ENCODE measurements around the gene TRAFD1.

DNA sequence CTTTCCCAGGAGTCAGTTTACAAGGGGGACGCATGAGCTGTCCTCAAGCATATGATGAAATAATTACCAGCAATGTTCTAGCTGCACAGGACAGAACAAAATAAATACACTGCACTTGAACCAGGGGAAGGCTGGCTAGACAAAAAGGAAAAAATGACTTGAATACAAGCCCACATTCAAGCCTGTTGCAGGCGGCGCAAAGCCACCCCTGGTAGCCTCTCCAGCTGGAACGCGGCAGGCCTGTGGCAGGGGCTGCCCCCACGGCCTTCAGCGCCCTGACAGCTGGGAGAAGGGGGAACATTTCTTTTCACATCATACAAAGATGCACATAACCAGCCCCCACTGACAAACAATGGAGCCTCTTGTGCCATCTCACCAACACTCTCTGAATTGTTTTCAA is 57.1 kb downstream of the TRAFD1 start:
- TF ChIP-seq, protein P1, sequence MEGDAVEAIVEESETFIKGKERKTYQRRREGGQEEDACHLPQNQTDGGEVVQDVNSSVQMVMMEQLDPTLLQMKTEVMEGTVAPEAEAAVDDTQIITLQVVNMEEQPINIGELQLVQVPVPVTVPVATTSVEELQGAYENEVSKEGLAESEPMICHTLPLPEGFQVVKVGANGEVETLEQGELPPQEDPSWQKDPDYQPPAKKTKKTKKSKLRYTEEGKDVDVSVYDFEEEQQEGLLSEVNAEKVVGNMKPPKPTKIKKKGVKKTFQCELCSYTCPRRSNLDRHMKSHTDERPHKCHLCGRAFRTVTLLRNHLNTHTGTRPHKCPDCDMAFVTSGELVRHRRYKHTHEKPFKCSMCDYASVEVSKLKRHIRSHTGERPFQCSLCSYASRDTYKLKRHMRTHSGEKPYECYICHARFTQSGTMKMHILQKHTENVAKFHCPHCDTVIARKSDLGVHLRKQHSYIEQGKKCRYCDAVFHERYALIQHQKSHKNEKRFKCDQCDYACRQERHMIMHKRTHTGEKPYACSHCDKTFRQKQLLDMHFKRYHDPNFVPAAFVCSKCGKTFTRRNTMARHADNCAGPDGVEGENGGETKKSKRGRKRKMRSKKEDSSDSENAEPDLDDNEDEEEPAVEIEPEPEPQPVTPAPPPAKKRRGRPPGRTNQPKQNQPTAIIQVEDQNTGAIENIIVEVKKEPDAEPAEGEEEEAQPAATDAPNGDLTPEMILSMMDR (IDR thresholded peaks at IDR 0.05; ENCODE audit: low read depth, low read length), result no peak
- TF ChIP-seq EZH2phosphoT487 (IDR thresholded peaks at IDR 0.05; ENCODE audit: low read depth), result no peak
